Measurements from ENCODE around the gene SARNP.

Gene SARNP

GRCh38 chr12:55713721-55714120, 103.8 kb downstream of the SARNP start:
- Histone ChIP-seq H3K27me3 (ENCODE audit: control insufficient read depth in 2 of 2, insufficient read depth in 2 of 2, low read length in 2 of 2) (peaks cover 4 to 6% of the 10 kb centered on the region in 2 donors), H3K4me3 (ENCODE audit: low read length in 2 of 2) (no peak overlapping the region), H3K27ac (ENCODE audit: low read depth in 2 of 2, low read length in 2 of 2) (no peak overlapping the region), H3K36me3 (ENCODE audit: control insufficient read depth in 2 of 2, insufficient read depth in 2 of 2, low read length in 2 of 2) (no peaks in the 10 kb centered on the region), H3K9me3 (ENCODE audit: control insufficient read depth in 2 of 2, low read length in 2 of 2) (no peaks in the 10 kb centered on the region), H3K4me1 (ENCODE audit: control insufficient read depth in 2 of 2, insufficient read depth in 2 of 2, low read length in 2 of 2) (peaks cover 32% of the 10 kb centered on the region in 2 donors), H3K9ac (ENCODE audit: low read depth in 1 of 2, low read length in 2 of 2) (no peak overlapping the region)

GRCh38 chr12:55712700-55713415, 104.7 kb downstream of the SARNP start:
- no peaks in the 10 kb centered on the region for H3K9me3 ChIP-seq (ENCODE audit: control insufficient read depth in 2 of 2, low read length in 2 of 2)
- no peak overlapping the region for H3K9ac ChIP-seq (ENCODE audit: low read depth in 1 of 2, low read length in 2 of 2)
- no peaks in the 10 kb centered on the region for H3K36me3 ChIP-seq (ENCODE audit: control insufficient read depth in 2 of 2, insufficient read depth in 2 of 2, low read length in 2 of 2)
- H3K27ac ChIP-seq (ENCODE audit: low read depth in 2 of 2, low read length in 2 of 2) = no peak overlapping the region
- peaks cover 26 to 27% of the 10 kb centered on the region in 2 donors for H3K4me1 ChIP-seq (ENCODE audit: control insufficient read depth in 2 of 2, insufficient read depth in 2 of 2, low read length in 2 of 2)
- H3K27me3 ChIP-seq (ENCODE audit: control insufficient read depth in 2 of 2, insufficient read depth in 2 of 2, low read length in 2 of 2) = peaks cover 7 to 10% of the 10 kb centered on the region in 2 donors
- no peak overlapping the region for H3K4me3 ChIP-seq (ENCODE audit: low read length in 2 of 2)

GRCh38 chr12:55711786-55712553, 105.6 kb downstream of the SARNP start:
- H3K27ac ChIP-seq (ENCODE audit: low read depth in 2 of 2, low read length in 2 of 2) = no peak overlapping the region
- H3K27me3 ChIP-seq (ENCODE audit: control insufficient read depth in 2 of 2, insufficient read depth in 2 of 2, low read length in 2 of 2) = peaks cover 10 to 11% of the 10 kb centered on the region in 2 donors
- no peak overlapping the region for H3K9ac ChIP-seq (ENCODE audit: low read depth in 1 of 2, low read length in 2 of 2)
- H3K4me3 ChIP-seq (ENCODE audit: low read length in 2 of 2) = no peak overlapping the region
- H3K4me1 ChIP-seq (ENCODE audit: control insufficient read depth in 2 of 2, insufficient read depth in 2 of 2, low read length in 2 of 2) = peaks cover 21% of the 10 kb centered on the region in 2 donors
- no peaks in the 10 kb centered on the region for H3K36me3 ChIP-seq (ENCODE audit: control insufficient read depth in 2 of 2, insufficient read depth in 2 of 2, low read length in 2 of 2)
- H3K9me3 ChIP-seq (ENCODE audit: control insufficient read depth in 2 of 2, low read length in 2 of 2) = no peaks in the 10 kb centered on the region

DNA sequence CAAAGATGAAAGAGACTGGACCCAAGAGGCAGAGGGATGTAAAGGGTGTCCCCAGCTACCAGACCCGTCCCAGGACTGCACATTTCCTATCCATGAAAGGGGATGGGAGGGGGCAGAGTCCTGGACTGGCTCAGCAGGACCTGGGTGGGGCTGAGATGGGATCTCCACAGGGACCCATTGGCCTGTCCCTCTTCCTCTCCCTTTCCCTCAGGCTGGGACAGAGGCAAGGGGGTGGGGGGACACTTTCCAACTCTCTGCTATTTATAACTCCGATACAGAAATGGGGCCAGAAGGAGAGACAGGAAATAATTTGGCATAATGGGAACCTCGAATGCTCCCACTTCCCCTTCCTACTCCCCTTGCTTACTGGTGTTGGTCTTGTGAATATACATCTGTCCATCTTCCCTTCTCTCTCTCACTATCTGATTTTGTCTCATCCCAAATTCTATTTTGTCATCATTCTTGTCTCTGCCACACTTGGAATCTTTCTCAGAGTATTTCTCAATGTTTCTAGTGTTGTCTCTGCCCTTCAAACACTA, 108.8 kb downstream of the SARNP start:
- Histone ChIP-seq H3K27me3 (ENCODE audit: control insufficient read depth in 2 of 2, insufficient read depth in 2 of 2, low read length in 2 of 2) (peaks cover 10 to 11% of the 10 kb centered on the region in 2 donors), H3K36me3 (ENCODE audit: control insufficient read depth in 2 of 2, insufficient read depth in 2 of 2, low read length in 2 of 2) (no peaks in the 10 kb centered on the region), H3K9me3 (ENCODE audit: control insufficient read depth in 2 of 2, low read length in 2 of 2) (no peaks in the 10 kb centered on the region), H3K27ac (ENCODE audit: low read depth in 2 of 2, low read length in 2 of 2) (peak overlapping the region in 1 of 2 donors; percentile 16), H3K4me3 (ENCODE audit: low read length in 2 of 2) (peak overlapping the region in 1 of 2 donors; percentile 66), H3K4me1 (ENCODE audit: control insufficient read depth in 2 of 2, insufficient read depth in 2 of 2, low read length in 2 of 2) (peaks cover 9 to 10% of the 10 kb centered on the region in 2 donors), H3K9ac (ENCODE audit: low read depth in 1 of 2, low read length in 2 of 2) (no peak overlapping the region)

GRCh38 chr12:55707841-55708694, 109.5 kb downstream of the SARNP start, which contains the start of gene ITGA7:
Gene ITGA7, minus strand, starts transcription at chr12:55707904. Its CDS starts 222 bp downstream, at chr12:55707682.
- Histone ChIP-seq H3K36me3 (ENCODE audit: control insufficient read depth in 2 of 2, insufficient read depth in 2 of 2, low read length in 2 of 2) (no peaks in the 10 kb centered on the region), H3K4me3 (ENCODE audit: low read length in 2 of 2) (peak within 1 kb of the TSS; percentile 59 to 70), H3K9ac (ENCODE audit: low read depth in 1 of 2, low read length in 2 of 2) (peak within 1 kb of the TSS; percentile 28 to 37), H3K9me3 (ENCODE audit: control insufficient read depth in 2 of 2, low read length in 2 of 2) (no peaks in the 10 kb centered on the region), H3K27me3 (ENCODE audit: control insufficient read depth in 2 of 2, insufficient read depth in 2 of 2, low read length in 2 of 2) (peaks cover 10 to 11% of the 10 kb centered on the region in 2 donors), H3K27ac (ENCODE audit: low read depth in 2 of 2, low read length in 2 of 2) (peak within 1 kb of the TSS; percentile 35 to 40), H3K4me1 (ENCODE audit: control insufficient read depth in 2 of 2, insufficient read depth in 2 of 2, low read length in 2 of 2) (peaks cover 9 to 10% of the 10 kb centered on the region in 2 donors)

Measured in mucosa of rectum (tissue), 2 donors.